Stimulated activated CD4-positive, alpha-beta T cell treated with anti-CD3 and anti-CD28 coated beads, Interleukin-1b, Interleukin-23, amount 100 ng/mL, for 24 hours (primary cell): Measurements from ENCODE around the gene GSK3A.
A peak's percentile ranks its signal among the peaks of the same experiment; 100 is the strongest.

ENCODE experiments used
- DNase-seq, 4 experiments: peaks; one replicate each; pipeline ENCODE4 v3.0.0-alpha.2; 2020; ENCODE audit warnings: low read depth in 4 of 4, low spot score in 1 of 4

The GSK3A gene

DNA sequence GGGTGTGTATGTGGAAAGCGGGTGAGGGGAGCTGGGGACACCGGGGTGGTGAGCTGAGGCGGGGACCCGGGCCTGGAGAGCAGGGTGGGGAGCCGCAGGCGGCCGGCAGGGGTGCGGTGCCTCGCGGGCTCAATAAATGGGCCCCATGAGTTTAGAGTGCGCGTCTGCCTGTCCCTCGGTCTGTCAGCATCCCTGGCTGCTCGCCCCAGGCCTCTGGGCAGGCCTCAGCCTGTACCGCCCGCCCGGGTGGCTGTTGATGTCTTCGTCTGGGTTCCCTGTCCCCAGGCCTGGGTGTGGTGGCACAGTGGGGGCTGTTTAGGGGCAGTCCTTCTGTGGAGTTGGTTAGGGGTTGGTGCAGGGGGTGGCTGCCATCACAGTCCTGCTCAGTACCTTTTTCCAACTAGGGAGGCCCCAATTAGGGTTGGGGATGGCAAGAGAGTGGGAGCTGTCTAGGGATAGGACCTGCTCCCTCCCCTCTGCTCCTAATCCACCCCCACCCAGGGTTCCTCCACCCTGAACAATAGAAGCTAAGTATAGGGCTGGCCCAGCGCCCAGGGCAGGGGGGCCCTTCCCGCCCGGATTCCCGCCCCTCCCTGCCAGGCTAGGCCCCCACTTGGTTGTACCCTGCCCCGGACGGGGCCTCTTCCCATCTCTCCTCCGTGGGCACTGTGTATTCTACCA, 38.9 kb upstream of the GSK3A start:
- no peak for DNase-seq

DNA sequence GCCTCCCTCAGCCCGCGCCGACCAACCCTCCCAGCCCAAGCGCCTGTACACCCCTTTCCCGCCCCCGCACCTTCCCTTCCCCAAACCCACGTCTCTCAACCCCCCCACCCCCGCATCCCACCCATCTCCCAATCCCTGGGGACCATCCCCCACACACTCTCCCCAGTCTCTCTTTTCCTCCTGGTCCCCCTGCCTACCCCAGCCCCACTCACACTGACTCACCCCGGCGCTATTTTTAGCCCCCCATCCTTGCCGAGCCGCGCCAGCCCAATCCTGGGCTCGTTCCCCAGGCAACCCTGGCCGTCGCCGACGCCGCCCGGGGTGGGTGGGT, 38.4 kb upstream of the GSK3A start:
- no peak for DNase-seq

DNA sequence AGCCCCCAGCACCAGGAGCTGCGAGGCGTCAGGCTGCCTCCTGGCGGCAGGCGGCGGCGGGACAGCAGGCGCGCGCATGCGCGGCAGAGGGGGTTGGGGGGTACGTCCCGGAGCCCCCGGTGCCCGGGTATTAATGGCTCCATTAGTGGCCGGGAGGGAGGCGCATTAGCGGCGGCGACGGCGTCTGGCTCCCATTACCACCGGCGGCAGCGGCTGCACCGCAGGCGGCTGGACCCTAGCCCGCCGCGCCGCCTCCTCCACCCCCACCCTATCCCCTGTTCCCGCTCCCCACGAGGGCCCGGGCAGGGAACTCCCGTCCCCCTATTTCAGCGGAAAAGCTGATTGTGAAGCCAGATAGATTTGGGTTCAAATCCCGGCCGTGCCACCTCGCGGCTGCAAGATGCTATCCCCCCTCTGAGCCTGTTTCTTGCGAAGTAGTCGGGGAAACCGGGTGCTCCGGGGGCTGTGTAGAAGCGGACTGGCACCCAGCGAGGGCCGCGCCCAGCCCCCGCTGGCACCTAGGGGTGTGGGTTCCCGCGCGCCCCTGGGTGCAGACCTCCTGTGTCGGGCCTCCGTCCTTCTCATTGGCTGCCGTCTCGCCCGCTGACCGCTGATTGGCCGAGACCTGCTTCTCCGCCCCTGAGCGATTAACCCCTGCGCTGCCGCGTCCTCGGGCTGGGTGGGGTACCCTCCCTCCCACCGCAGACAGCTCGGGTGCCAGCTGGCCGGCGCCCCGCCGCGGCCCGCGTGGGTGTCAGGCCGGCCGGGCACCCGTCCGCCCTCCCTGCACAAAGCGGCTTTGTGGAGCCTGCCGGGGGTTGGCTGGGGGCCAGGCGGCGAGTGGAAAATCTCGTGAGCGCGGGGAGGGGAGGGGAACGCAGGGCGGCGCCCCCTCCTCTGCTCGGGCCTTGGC, 37.8 kb upstream of the GSK3A start:
- DNase-seq: peak in 3 of 4 experiments; percentile 67 to 89 (median 81)

DNA sequence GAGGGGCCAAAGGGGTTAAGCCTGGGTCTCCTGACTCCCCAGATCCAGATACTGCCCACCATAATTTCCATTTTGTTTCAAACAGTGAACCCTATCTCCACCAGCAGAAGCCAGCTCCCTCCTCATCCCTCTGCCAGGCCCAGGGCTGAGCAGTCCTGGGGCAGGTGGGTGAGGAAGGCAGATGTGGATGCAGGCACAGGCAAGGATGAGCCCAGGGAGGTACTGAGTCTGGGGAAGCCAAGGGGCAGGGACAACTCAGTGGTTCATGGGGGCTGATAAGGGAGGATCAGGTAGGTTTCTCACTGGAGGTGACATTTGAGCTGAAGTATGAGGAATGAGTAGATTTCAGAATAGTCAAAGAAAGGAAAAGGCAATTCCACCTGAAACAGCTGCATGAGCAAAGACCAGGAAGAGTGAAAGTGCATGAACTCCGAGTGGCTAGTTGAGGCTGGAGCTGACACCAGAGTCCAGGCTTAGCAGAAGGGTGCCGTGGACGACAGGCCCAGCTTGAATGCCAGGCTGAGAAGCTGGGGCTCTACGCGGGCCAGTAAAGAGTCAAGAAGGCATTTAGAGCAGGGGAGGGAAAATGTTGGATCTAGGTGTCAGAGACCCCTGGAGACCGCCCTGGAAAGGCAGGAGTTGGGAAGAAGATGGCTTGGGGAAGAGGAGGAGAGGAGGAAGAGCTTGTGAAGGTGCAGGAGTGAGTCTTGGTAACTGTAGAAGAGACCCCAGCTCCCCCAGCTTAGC, 36.9 kb upstream of the GSK3A start:
- no peak for DNase-seq

DNA sequence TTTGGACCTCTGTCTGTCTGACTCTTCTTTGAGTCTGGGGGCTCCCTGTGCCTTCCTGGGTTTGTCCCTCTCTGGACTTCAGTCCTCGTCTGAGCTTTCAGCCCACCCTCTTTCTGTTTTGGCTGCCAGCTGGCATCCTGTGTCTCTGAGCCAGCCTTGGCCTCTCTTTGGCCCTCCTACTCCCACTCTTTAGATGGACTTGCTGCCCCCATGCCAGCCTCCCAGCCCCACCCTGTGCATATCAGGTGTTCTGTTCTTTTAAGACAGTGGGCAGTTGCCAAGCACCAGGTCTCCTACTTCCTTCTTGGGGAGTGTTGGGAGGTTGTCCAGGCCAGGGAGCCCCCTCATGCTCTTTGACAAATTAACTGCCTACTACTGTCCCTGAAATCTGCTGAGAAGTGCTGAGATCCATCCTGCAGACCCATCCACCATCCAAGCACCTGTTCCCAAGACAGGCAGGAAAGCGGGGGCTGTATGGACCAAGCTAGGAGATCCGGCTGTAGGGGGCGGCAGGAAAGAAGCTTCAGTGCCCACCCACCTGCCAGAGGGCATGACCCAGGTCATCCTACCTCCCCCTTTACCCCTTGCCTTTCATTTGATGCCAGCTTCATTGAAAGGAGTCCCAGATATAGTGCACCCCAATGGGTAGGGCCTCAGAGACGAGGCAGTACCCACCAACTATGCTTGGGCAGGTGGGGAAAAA, 36.2 kb upstream of the GSK3A start:
- no peak for DNase-seq

DNA sequence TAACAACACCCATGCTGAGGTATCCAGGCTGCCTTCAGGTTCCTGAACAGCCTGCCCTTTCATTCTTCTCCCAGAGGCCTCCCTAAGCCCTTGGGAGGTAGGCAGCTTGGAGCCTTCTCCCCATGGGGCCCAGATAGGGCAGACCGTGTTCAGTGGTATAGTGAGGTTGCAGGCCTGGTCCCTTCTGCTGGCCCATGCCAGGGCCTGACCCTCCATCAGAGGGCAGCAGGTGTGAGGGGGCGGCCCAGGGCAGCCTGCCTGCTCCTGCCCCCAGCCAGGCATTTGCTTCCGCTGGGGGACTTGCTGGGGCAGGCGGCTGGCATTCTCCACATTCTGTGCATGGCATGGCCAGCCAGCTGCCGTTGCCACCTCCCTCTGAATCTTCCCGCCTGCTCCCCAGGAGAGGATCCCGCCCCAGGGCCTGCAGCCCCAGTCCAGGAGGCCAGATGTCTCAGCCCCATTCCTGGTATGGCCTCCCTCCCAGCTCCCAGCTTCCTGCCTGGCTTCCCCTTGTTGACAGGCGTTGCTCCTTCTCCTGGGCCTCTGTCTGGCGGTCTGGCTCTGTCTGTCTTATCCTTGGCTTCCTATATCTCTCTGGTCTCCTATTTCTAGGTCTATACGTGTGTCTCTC, 35.5 kb upstream of the GSK3A start:
- no peak for DNase-seq

DNA sequence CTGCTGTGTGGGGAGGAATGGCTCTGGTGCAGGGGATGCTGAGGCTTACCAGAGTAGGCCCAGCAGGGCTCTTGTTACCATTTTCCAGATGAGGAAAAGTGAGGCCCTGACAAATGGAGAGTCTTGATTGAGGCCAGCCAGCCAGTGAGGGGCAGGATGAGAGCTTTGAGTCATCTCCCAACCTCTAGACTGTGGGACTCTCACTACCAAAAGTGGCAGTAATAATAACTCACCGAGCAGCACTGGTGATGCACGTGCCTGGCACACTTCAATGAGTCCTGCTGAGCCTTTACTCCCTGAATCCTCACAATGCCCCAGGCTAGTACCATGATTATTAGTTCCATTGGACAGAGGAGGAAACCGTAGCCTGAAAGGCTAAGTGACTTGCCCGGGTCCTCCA, 34.4 kb upstream of the GSK3A start:
- DNase-seq: no peak

DNA sequence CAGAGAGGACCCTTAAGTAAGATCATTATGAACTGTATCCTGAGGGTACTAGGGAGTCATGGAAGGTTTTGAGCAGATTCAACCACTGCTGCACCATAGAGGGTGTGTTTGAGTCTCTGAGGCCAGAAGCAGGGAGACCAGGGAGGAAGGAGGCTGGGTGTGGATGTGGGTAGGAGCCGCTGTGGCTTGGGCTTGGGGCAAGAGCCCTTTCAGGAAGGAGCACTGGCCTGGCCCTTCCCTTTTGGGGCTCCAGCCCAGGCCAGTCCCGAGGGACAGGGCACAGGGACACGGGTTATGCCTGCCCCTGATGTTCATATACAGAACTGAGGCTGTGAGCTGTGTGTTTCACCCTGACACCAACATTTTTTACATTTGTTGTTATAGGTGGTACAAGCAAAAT, 33.9 kb upstream of the GSK3A start:
- DNase-seq: no peak

DNA sequence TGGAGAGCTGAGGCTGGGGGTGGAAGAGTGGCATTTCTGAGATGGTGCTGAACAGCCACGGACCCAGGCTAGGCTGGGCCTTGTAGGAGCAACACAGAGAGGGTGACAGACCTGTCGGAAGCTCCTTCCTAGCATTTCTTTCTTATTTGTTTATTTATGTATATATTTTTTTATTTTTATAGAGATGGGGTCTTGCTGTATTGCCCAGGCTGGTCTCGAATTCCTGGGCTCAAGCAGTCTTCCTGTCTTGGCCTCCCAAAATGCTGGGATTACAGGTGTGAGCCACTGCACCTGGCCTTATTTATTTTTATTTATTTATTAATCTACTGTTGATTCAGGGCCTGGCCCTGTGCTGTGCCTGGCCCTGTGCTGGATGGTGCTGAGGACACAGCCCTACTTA, 33.1 kb upstream of the GSK3A start:
- DNase-seq: no peak

DNA sequence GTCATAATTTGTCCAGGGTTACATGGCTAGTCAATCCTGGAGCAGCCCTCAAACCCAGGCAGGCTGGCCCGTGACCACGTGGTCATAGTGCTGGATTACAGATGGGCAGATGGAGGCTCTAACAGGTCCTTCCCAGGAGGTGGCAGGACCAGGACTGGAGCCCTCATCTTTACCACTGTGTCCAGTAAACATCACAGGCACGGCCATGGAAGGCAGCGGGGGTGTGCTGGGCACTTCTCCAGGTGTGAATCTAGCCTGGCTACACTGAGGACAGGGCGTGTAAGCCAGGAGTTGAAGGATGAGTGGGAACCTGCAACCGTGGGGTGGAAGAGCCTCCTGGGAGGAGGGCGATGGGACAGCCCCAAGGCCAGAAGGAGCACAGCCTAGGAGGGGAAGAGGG, 32.7 kb upstream of the GSK3A start:
- DNase-seq: no peak

DNA sequence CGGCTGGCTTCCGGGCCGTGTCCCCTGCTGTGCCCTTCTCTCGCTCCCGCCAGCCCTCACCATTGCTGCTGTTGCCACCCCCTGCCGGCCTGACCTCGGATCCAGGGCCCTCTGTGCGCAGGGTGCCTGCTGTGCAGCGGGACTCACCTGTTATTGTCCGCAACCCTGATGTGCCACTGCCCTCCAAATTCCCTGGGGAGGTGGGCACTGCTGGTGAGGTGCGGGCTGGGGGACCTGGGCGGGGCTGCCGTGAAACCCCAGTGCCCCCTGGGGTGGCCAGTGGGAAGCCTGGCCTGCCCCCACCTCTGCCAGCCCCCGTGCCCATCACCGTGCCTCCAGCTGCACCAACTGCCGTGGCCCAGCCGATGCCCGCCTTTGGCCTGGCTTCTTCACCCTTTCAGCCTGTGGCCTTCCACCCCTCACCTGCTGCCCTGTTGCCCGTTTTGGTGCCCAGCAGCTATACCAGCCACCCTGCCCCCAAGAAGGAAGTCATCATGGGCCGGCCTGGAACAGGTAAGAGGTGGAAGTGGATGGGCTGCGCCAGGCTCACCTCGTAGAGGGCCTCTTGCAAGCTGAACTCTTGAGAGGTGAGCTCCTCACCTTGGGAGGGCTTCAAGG, 31.8 kb upstream of the GSK3A start:
- DNase-seq: no peak

DNA sequence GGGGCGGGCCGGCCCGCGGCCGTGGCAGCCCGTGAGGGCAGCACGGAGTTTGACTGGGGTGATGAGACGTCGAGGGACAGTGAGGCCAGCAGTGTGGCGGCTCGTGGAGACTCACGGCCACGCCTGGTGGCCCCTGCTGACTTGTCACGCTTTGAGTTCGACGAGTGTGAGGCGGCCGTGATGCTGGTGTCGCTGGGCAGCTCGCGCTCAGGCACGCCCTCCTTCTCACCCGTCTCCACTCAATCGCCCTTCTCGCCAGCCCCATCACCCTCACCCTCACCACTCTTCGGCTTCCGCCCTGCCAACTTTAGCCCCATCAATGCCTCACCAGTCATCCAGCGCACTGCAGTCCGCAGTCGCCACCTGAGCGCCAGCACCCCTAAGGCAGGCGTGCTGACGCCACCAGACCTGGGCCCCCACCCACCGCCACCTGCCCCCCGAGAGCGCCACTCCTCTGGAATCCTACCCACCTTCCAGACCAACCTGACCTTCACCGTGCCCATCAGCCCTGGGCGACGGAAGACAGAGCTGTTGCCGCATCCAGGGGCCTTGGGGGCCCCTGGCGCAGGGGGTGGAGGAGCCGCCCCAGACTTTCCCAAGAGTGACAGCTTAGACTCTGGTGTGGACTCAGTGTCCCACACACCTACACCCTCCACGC, 31.1 kb upstream of the GSK3A start:
- DNase-seq: no peak

DNA sequence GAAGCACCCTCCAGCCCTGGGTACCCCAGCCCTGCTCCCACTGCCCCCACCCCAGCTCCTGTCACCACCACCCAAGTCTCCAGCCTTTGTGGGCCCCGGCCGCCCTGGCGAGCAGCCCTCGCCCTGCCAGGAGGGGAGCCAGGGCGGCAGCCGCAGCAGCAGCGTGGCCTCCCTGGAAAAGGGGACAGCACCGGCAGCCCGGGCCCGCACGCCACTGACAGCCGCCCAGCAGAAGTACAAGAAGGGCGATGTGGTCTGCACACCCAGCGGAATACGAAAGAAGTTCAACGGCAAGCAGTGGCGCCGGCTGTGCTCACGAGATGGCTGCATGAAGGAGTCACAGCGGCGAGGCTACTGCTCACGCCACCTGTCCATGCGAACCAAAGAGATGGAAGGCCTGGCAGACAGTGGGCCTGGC, 30.6 kb upstream of the GSK3A start:
- DNase-seq: no peak

DNA sequence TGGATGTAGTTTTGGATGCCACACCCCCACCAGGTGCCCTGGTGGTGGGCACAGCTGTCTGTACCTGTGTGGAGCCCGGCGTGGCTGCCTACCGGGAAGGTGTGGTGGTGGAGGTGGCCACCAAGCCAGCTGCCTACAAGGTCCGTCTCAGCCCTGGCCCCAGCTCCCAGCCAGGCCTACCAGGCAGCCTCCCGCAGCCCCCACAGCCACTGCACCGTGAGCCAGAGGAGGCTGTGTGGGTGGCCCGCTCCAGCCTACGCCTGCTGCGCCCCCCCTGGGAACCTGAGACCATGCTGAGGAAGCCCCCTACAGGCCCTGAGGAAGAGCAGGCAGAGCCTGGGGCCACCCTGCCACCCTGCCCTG, 30.1 kb upstream of the GSK3A start:
- DNase-seq: no peak

DNA sequence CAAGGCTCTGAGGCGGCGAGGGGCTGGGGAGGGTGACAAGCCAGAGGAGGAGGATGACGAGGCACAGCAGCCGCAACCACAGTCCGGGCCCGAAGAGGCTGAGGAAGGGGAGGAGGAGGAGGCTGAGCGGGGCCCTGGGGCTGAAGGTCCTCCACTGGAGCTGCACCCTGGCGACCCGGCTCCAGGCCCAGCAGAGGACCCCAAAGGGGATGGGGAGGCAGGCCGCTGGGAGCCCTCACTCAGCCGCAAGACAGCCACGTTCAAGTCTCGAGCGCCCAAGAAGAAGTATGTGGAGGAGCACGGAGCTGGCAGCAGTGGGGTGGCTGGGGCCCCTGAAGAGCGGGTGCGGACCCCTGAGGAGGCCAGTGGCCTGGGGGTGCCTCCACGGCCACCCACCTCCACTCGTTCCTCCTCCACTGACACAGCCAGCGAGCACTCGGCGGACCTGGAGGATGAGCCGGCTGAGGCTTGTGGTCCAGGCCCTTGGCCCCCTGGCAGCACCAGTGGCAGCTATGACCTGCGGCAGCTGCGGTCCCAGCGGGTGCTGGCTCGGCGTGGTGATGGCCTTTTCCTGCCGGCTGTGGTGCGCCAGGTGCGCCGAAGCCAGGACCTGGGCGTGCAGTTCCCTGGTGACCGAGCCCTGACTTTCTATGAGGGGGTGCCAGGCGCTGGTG, 29.6 kb upstream of the GSK3A start:
- DNase-seq: no peak

DNA sequence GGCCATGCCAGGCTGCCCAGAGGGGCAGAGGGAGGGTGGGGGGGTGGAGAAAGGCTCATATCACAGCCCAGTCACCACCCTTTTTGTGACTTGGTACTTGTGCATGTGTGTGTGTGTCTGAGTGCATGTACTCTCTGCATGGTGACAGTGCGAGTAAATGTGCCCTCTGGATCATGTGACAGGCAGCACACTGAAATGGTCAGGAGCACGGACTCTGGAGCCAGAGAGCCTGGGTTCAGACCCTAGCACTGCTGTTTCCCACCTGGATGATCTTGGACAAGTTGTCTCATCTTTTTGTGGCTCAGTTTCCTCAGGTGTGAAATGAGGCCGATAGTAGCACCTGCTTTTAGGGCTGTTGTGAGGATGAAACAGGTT, 28.6 kb upstream of the GSK3A start:
- DNase-seq: no peak

DNA sequence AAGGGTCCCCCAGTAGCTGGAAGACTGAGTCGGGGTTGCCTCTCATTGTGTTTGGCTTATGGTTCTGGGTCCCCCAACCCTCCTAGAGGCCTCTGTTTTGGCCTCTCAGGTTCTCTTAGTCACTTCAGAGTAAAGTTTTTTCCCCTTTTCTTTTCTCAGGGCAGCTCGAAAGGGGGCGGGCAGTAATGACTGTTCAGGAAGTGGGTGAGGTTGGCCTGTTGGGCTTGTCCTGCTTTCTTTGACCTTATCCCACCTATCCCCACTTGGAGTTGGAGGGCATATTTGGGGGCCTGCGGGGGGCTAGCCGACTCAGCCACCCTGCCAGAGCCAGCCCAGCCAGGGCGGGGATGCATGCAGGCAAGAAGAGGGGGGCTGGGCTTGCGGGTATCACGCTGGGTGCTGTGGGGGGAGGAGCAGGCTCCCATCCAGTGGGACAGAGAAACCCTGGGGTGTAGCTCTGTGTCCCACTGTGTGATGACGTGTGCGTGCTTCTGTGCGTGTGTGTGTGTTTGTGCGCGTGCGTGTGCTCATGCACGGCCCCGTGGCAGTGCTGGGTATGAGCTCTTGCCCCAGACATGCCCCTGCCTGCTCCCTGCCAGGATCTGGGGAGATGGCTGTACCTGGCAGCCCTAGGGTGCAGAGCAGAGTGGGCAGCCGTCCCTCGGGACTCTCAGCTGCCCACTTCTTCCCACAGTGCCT, 28.1 kb upstream of the GSK3A start:
- peak in 2 of 4 experiments; percentile 54 to 61 for DNase-seq

DNA sequence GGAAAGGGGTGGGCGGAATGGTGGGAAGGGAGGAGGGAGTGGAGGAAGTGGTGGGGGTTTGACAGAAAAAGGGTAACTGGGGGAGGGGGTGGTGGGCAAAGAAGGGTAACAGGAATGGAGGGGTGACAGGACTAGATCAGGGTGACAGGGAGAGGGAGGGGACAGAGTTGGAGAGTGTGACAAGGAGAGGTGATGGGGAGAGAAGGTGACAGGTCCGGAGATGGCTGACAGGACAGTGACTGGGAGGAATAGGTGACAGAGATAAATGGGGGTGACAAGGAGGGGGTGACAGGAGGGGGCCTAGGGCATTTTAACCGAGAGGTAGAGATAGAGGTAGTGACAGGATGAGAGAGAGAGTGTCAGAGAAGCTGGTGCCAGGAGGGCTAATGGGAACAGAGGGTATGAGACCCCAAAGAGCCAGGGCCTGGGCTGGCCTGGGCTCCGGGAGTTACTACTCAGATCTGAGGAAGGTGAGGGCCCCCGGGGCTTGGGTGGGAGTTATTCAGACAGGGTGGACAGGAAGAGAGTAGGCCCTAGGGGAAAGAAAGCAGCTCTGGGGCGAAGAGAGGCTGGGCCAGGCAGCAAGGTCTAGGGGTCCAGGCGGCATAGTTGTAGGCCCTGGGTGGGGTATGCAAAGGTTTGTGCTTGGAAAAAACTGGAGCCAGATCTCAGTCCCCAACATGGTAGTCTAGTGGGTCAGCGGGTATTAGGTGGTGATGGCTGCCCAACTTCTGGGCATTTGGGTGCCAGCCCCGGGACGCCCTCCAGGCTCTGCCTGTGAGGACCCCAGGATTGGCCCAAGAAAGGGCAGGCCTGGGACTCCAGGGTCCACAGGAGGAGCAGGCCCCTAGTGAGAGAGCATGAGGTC, 27.3 kb upstream of the GSK3A start:
- no peak for DNase-seq
